GM19395 (cell line): ENCODE measurements around the gene RNF223.
"Not testable (repeated sequence)": the region's sequence is repeated elsewhere in the genome, so short reads cannot be mapped to it uniquely, and the experiment has no call there.

Experiments
- ATAC-seq: cut with Tn5 transposase; IDR thresholded peaks from one replicate; pipeline ENCODE4 v1.9.1; 2021; ENCODE audit warnings: mild to moderate bottlenecking, moderate library complexity; ENCODE audit not compliant: unreplicated experiment

RNF223 gene

GRCh38 chr1:1061682-1062345 lies 12.3 kb downstream of the RNF223 start:
- no peak for ATAC-seq

- no peak for ATAC-seq
Measured at GRCh38 chr1:1060281-1061000, 13.7 kb downstream of the RNF223 start.

- ATAC-seq: peak; percentile 66
Measured at GRCh38 chr1:1059494-1060280, 14.4 kb downstream of the RNF223 start.

- ATAC-seq: peak; percentile 29
Measured at GRCh38 chr1:1058921-1059493, 15.1 kb downstream of the RNF223 start.

- no peak for ATAC-seq
Measured at GRCh38 chr1:1058088-1058905, 15.8 kb downstream of the RNF223 start.

- ATAC-seq: not testable (repeated sequence)
Measured at GRCh38 chr1:1057769-1058087, 16.4 kb downstream of the RNF223 start.

- no peak for ATAC-seq
Measured at GRCh38 chr1:1055841-1056736, 18.0 kb downstream of the RNF223 start.

GRCh38 chr1:1054971-1055370 lies 19.1 kb downstream of the RNF223 start:
- no peak for ATAC-seq

- ATAC-seq: no peak
Measured at GRCh38 chr1:1054099-1054700, 19.9 kb downstream of the RNF223 start.

GRCh38 chr1:1053682-1054081 lies 20.4 kb downstream of the RNF223 start:
- ATAC-seq: no peak

- ATAC-seq: no peak
Measured at GRCh38 chr1:1053022-1053421, 21.1 kb downstream of the RNF223 start.

- ATAC-seq: no peak
Measured at GRCh38 chr1:1052003-1052840, 21.9 kb downstream of the RNF223 start.

GRCh38 chr1:1051127-1051810 lies 22.8 kb downstream of the RNF223 start:
- ATAC-seq: no peak

GRCh38 chr1:1050577-1051052 lies 23.5 kb downstream of the RNF223 start:
- ATAC-seq: no peak

- no peak for ATAC-seq
Measured at GRCh38 chr1:1049318-1050165, 24.6 kb downstream of the RNF223 start.

- no peak for ATAC-seq
Measured at GRCh38 chr1:1048765-1049164, 25.3 kb downstream of the RNF223 start.

GRCh38 chr1:1047963-1048362 lies 26.1 kb downstream of the RNF223 start:
- no peak for ATAC-seq
